ENCODE results near the gene PRKAR1B. TPM values are rescaled to one million over a fixed set of nuclear protein-coding genes. Genes with fewer than 3 reads are reported as not detected.

PRKAR1B gene
- total RNA-seq, 1 experiment from 2014 or later, result 62.0 TPM

- ChIA-PET CTCF (no interaction called here), POLR2A (no interaction called here)
- no peak overlapping the region for H3K27ac ChIP-seq (ENCODE audit: low read length)
- no peak for DNase-seq (ENCODE audit: low read depth, low spot score)
- no peaks in the 10 kb centered on the region for H3K9me3 ChIP-seq (ENCODE audit: control insufficient read depth, insufficient read depth, low read depth, low read length)
- H3K4me1 ChIP-seq (ENCODE audit: control insufficient read depth, insufficient read depth, low read length), result no peaks in the 10 kb centered on the region
- no peaks in the 10 kb centered on the region for H3K36me3 ChIP-seq (ENCODE audit: control insufficient read depth, insufficient read depth, low read length)
- in situ Hi-C loops (cut with HindIII; ENCODE audit: low pct_unique_long_range_greater_than_20kb, low sequenced_read_pairs), result no loop called here
- BruUV-seq (replicated peaks), result no TSS peak
- no peaks in the 10 kb centered on the region for H3K27me3 ChIP-seq (ENCODE audit: control insufficient read depth, insufficient read depth, low read length)
- no peak overlapping the region for H3K4me3 ChIP-seq (ENCODE audit: low read depth in 2 of 2, low read length in 2 of 2)
- ATAC-seq, result no peak
- intact Hi-C loops (cut with micrococcal nuclease; ENCODE audit: unreplicated experiment), result no loop called here
- TF ChIP-seq SIN3A (IDR thresholded peaks at IDR 0.05; ENCODE audit: borderline replicate concordance, insufficient read depth, low read depth, low read length), result no peak
- no peak for TF ChIP-seq REST (IDR thresholded peaks at IDR 0.05; ENCODE audit: insufficient read depth in 1 of 2, low read depth in 2 of 2, low read length in 1 of 2)
- TF ChIP-seq POLR2AphosphoS5 (IDR thresholded peaks at IDR 0.05; ENCODE audit: low read depth, low read length), result no peak
- no peak for TF ChIP-seq CTCF (IDR thresholded peaks at IDR 0.05)
- no peak for TF ChIP-seq TCF7L2 (IDR thresholded peaks at IDR 0.05; ENCODE audit: low read depth, low read length)
Observed at GRCh38 chr7:710161-710560, 16.9 kb downstream of the PRKAR1B start.

GRCh38 chr7:707296-708000 is 19.6 kb downstream of the PRKAR1B start:
- CTCF ChIA-PET, result no interaction called here
- H3K36me3 ChIP-seq (ENCODE audit: control insufficient read depth, insufficient read depth, low read length), result no peaks in the 10 kb centered on the region
- POLR2A ChIA-PET, result no interaction called here
- H3K27me3 ChIP-seq (ENCODE audit: control insufficient read depth, insufficient read depth, low read length), result no peaks in the 10 kb centered on the region
- H3K27ac ChIP-seq (ENCODE audit: low read length), result no peak overlapping the region
- no peak overlapping the region for H3K4me3 ChIP-seq (ENCODE audit: low read depth in 2 of 2, low read length in 2 of 2)
- intact Hi-C loops (cut with micrococcal nuclease; ENCODE audit: unreplicated experiment) (no loop called here), in situ Hi-C loops (cut with HindIII; ENCODE audit: low pct_unique_long_range_greater_than_20kb, low sequenced_read_pairs) (no loop called here)
- no peaks in the 10 kb centered on the region for H3K4me1 ChIP-seq (ENCODE audit: control insufficient read depth, insufficient read depth, low read length)
- no peak for TF ChIP-seq CTCF (IDR thresholded peaks at IDR 0.05)
- no peak for TF ChIP-seq POLR2AphosphoS5 (IDR thresholded peaks at IDR 0.05; ENCODE audit: low read depth, low read length)
- TF ChIP-seq SIN3A (IDR thresholded peaks at IDR 0.05; ENCODE audit: borderline replicate concordance, insufficient read depth, low read depth, low read length), result no peak
- TF ChIP-seq TCF7L2 (IDR thresholded peaks at IDR 0.05; ENCODE audit: low read depth, low read length), result no peak
- no peak for TF ChIP-seq REST (IDR thresholded peaks at IDR 0.05; ENCODE audit: insufficient read depth in 1 of 2, low read depth in 2 of 2, low read length in 1 of 2)
- no TSS peak for BruUV-seq (replicated peaks)
- ATAC-seq (no peak), DNase-seq (ENCODE audit: low read depth, low spot score) (no peak)
- peaks cover 6% of the 10 kb centered on the region; the same call in 1 of the 2 replicates for H3K9me3 ChIP-seq (ENCODE audit: control insufficient read depth, insufficient read depth, low read depth, low read length)
